IMR-90 (cell line): ENCODE data around the gene POLR1G.

Experiments
- BHLHE40 ChIP-seq: fragments of 150-350 bp; IDR thresholded peaks from 2 replicates; pipeline ENCODE4 v1.6.1; 2016; ENCODE audit warnings: mild to moderate bottlenecking, low read depth, low read length
- CEBPB ChIP-seq: IDR thresholded peaks from 2 replicates; pipeline ENCODE4 v1.6.1; 2012; ENCODE audit warnings: low read depth, low read length, improper control_type of control experiment
- CHD1 ChIP-seq: IDR thresholded peaks from 2 replicates; pipeline ENCODE4 v1.6.1; 2012; ENCODE audit warnings: low read depth, low read length, improper control_type of control experiment
- CTCF ChIP-seq: conservative IDR thresholded peaks from 2 replicates; pipeline ENCODE4 v1.5.1; 2012; ENCODE audit warnings: mild to moderate bottlenecking, low read depth, low read length, improper control_type of control experiment
- ELK1 ChIP-seq: fragments of 150-350 bp; IDR thresholded peaks from 2 replicates; pipeline ENCODE4 v1.6.1; 2016; ENCODE audit warnings: low read depth, mild to moderate bottlenecking, low read length, moderate library complexity, borderline replicate concordance
- FOS ChIP-seq: fragments of 150-350 bp; IDR thresholded peaks from 2 replicates; pipeline ENCODE4 v1.6.1; 2016; ENCODE audit warnings: low read depth, low read length
- MXI1 ChIP-seq: IDR thresholded peaks from 2 replicates; pipeline ENCODE4 v1.6.1; 2012; ENCODE audit warnings: low read depth, mild to moderate bottlenecking, low read length, moderate library complexity, borderline replicate concordance
- NFE2L2 ChIP-seq: fragments of 150-350 bp; IDR thresholded peaks from 2 replicates; pipeline ENCODE4 v1.6.1; 2016; ENCODE audit warnings: low read depth, mild to moderate bottlenecking, low read length
- POLR2A ChIP-seq: IDR thresholded peaks from 2 replicates; pipeline ENCODE4 v1.6.1; 2012; ENCODE audit warnings: mild to moderate bottlenecking, low read depth, low read length
- RFX5 ChIP-seq: IDR thresholded peaks from 2 replicates; pipeline ENCODE4 v1.8.0; 2012; ENCODE audit warnings: low read depth, mild to moderate bottlenecking, low read length, moderate library complexity
- SMC3 ChIP-seq: fragments of 150-350 bp; IDR thresholded peaks from 2 replicates; pipeline ENCODE4 v1.6.1; 2016; ENCODE audit warnings: low read depth, mild to moderate bottlenecking, antibody characterized with exemption, low read length, moderate library complexity
- USF2 ChIP-seq: fragments of 150-350 bp; IDR thresholded peaks from 2 replicates; pipeline ENCODE4 v1.6.1; 2017; ENCODE audit warnings: mild to moderate bottlenecking, antibody characterized with exemption, low read length, low read depth

DNA sequence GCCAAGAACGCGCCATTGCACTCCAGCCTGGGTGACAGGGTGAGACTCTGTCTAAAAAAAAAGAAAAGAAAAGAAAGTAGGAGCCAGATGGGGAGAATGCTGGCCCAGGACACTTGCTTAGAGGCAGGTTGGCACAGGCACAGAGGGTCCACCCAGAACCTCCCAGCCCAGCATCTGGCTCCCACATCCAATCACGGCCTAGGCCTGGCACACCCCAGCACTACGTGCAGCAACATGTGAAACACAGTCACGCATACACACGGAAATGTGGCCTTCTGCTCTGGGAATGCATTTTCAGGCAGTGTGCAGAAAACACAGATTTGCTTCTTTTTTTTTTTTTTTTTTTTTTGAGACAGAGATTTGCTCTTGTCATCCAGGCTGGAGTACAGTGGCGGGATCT, 40.5 kb downstream of the POLR1G start:
- TF ChIP-seq SMC3 (no peak), USF2 (no peak), CEBPB (no peak), CTCF (no peak), CHD1 (no peak), BHLHE40 (no peak), RFX5 (no peak), NFE2L2 (no peak), FOS (no peak), ELK1 (no peak), POLR2A (no peak), MXI1 (no peak)
